ENCODE measurements around the gene PEX13. TPM values are rescaled to one million over a fixed set of nuclear protein-coding genes. Genes with fewer than 3 reads are reported as not detected.
A peak's percentile ranks its signal among the peaks of the same experiment; 100 is the strongest.

Gene PEX13
- total and polyA plus RNA-seq, 10 of the 15 experiments (the other 5 are each of a cell fraction or from before 2014, with no cell fraction given): 2.6 to 27.6 (median 17.8) TPM

- TF ChIP-seq EZH2 (IDR thresholded peaks at IDR 0.05; ENCODE audit: borderline replicate concordance, control insufficient read depth, low read depth, low read length) (no peak), CEBPZ (IDR thresholded peaks at IDR 0.05; ENCODE audit: low read depth, low read length) (peak; percentile 51), CBX5 (IDR thresholded peaks at IDR 0.05; ENCODE audit: low read depth) (peak; percentile 62; the same call in 1 of the 2 replicates), SUZ12 (IDR thresholded peaks at IDR 0.05; ENCODE audit: unreplicated experiment) (no peak), NFYB (IDR thresholded peaks at IDR 0.05; ENCODE audit: insufficient read depth, low read depth, low read length) (0 out of 2 replicates have a peak, but pooled peaks have one; percentile 5), ZNF384 (IDR thresholded peaks at IDR 0.05; ENCODE audit: borderline replicate concordance, low read depth, low read length) (no peak), DPF2 (IDR thresholded peaks at IDR 0.05) (peak; percentile 36), WRNIP1 (IDR thresholded peaks at IDR 0.05; ENCODE audit: borderline replicate concordance, low read depth, low read length) (peak; percentile 96; the same call in 1 of the 2 replicates), PAX8 (IDR thresholded peaks at IDR 0.05) (no peak), HDAC2 (IDR thresholded peaks at IDR 0.05) (peak; percentile 73), CREM (IDR thresholded peaks at IDR 0.05; ENCODE audit: low read depth) (peak; percentile 64; the same call in 1 of the 2 replicates), KDM1A (IDR thresholded peaks at IDR 0.05; ENCODE audit: borderline replicate concordance) (no peak), MTA3 (IDR thresholded peaks at IDR 0.05; ENCODE audit: borderline replicate concordance, low read length) (0 out of 2 replicates have a peak, but pooled peaks have one; percentile 2), NR2C1 (IDR thresholded peaks at IDR 0.05) (peak; percentile 66; the same call in 1 of the 2 replicates), HCFC1 (IDR thresholded peaks at IDR 0.05; ENCODE audit: low read length) (peak; percentile 89), SP1 (IDR thresholded peaks at IDR 0.05; ENCODE audit: low read depth, low read length) (peak; percentile 67), ZNF24 (IDR thresholded peaks at IDR 0.05) (no peak; the same call in 1 of the 2 replicates), YY1 (IDR thresholded peaks at IDR 0.05; ENCODE audit: low read depth, low read length) (peak; percentile 88), E2F8 (IDR thresholded peaks at IDR 0.05; ENCODE audit: low read depth, partially characterized antibody) (peak; percentile 94), PRDM15 (CRISPR knock-in tag; IDR thresholded peaks at IDR 0.05) (peak; percentile 5; the same call in 1 of the 2 replicates), TAF1 (IDR thresholded peaks at IDR 0.05; ENCODE audit: borderline replicate concordance, low read depth, low read length) (peak; percentile 77; the same call in 1 of the 2 replicates), HDGF (IDR thresholded peaks at IDR 0.05) (0 out of 2 replicates have a peak, but pooled peaks have one; percentile 26)
These were observed 441 bp upstream of the PEX13 start (continued) for GRCh38 chr2:61017003-61017555.

Measured in GM12878 (cell line).